Heart left ventricle (tissue), 13 donors: ENCODE results near the gene RHOBTB1.

Source experiments
- POLR2A ChIP-seq, 2 donors: fragments of 450-650 bp; IDR thresholded peaks; one replicate each; pipeline ENCODE4 v1.6.1; 2017; ENCODE audit warnings: antibody characterized with exemption in 2 of 2, mild to moderate bottlenecking in 2 of 2, moderate library complexity in 2 of 2
- TF ChIP-seq, protein P1 (sequence below), 12 donors: fragments of 200-600 bp; sonication (generic) in 4 of 12; IDR thresholded peaks; one replicate each; pipeline versions ENCODE4 v1.5.0 to v1.8.0; 2018 to 2022; ENCODE audit warnings: antibody characterized with exemption in 12 of 12, mild to moderate bottlenecking in 5 of 12
- donor health status: ischemic (EF 13 %, LVEDD 7.1; RV severe dilation, severe dysfunction).
- donor health status: DM: no; HTN: yes; CAD: no.
- donor health status: DM: no; HTN: no; CAD: no.
- donor health status: ischemic (EF 25% LVEDD 6.9; RV normal size, moderate dysfunction).
- donor health status: ischemic (EF 25% LVEDD 5.7; RV mildly dilated, moderate dysfunction).
- donor health status: ischemic (EF 35%, LVEDD 5.7; RV mildly dilated, moderate dysfunction).
- donor health status: nonischemic (EF 11% LVEDD 7.7; RV severe dilation, severe dysfunction).
- donor health status: DM: yes; HTN: yes; CAD: no.
- donor health status: PGD.
- donor health status: ischemic (EF 29% LVEDD 5.4; RV normal size, mild dysfunction).
- donor health status: nonischemic (EF 23%, LVEDD 6.1; RV moderate dilation, normal function).

DNA sequence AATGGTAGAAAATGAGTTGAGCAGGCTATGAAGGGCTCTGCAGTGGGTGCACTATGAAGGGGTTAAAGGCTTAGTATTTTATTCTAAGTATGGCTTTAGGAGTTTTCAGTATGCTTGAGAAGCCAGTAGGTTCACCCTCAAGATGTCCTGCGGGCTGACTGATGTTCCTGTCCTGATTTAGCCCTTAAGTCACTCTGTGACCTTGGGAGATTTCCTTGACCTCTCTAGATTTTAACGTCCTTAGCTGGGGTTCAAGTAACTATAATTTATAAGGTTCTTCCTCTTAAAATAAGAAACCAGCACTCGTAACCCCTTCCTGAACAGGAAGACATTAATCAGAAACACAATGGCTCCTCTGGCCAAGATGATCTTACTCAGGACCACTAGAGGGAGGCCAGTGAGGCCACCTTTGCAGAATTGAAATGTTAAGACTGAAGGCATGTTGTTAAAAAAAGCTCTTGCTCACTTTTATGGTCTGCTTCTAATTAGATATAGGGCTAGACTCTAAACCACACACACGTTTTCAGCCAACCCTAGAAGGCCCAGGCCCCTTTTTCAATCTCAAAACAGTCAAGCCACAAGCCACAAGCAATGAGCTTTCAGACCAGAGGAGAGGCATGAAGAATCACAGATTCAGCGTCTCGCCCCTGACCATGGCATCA is 123.8 kb downstream of the RHOBTB1 start:
- TF ChIP-seq, protein P1, sequence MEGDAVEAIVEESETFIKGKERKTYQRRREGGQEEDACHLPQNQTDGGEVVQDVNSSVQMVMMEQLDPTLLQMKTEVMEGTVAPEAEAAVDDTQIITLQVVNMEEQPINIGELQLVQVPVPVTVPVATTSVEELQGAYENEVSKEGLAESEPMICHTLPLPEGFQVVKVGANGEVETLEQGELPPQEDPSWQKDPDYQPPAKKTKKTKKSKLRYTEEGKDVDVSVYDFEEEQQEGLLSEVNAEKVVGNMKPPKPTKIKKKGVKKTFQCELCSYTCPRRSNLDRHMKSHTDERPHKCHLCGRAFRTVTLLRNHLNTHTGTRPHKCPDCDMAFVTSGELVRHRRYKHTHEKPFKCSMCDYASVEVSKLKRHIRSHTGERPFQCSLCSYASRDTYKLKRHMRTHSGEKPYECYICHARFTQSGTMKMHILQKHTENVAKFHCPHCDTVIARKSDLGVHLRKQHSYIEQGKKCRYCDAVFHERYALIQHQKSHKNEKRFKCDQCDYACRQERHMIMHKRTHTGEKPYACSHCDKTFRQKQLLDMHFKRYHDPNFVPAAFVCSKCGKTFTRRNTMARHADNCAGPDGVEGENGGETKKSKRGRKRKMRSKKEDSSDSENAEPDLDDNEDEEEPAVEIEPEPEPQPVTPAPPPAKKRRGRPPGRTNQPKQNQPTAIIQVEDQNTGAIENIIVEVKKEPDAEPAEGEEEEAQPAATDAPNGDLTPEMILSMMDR (IDR thresholded peaks at IDR 0.05), result peak in 11 of 12 donors; percentile 20 to 58 (median 43)
- TF ChIP-seq POLR2A (IDR thresholded peaks at IDR 0.05), result no peak
